Activated naive CD4-positive, alpha-beta T cell treated with anti-CD3 and anti-CD28 coated beads, Interleukin-2, amount 10 ng/mL, durations not matched to agents 7 days and 5 days (primary cell): Measurements from ENCODE around the gene HMGCL.
"Not testable (repeated sequence)": the region's sequence is repeated elsewhere in the genome, so short reads cannot be mapped to it uniquely, and the experiment has no call there.

Experiments used
- CTCF ChIA-PET: fragments of 350-600 bp; sonication (Branson Sonifier 250); formaldehyde crosslinking; loops from one replicate; lab custom pipeline; 2021; ENCODE audit warnings: antibody characterized with exemption; lab: Charles Lee
- DNase-seq: peaks from one replicate; pipeline ENCODE4 v3.0.0-alpha.2; 2020
- H3K27ac Mint-ChIP-seq: one replicate; pipeline ENCODE4 v1.8.0; 2021; ENCODE audit warnings: mild to moderate bottlenecking, moderate library complexity, mixed read lengths
- H3K27me3 Mint-ChIP-seq: one replicate; pipeline ENCODE4 v1.8.0; 2021; ENCODE audit warnings: mild to moderate bottlenecking, mixed read lengths
- H3K36me3 Mint-ChIP-seq: one replicate; pipeline ENCODE4 v1.8.0; 2021; ENCODE audit warnings: mixed read lengths
- H3K4me1 Mint-ChIP-seq: one replicate; pipeline ENCODE4 v1.8.0; 2021; ENCODE audit warnings: mixed read lengths
- H3K4me3 Mint-ChIP-seq: one replicate; pipeline ENCODE4 v1.8.0; 2021; ENCODE audit warnings: mild to moderate bottlenecking, moderate library complexity, mixed read lengths
- H3K9me3 Mint-ChIP-seq: one replicate; pipeline ENCODE4 v1.8.0; 2021; ENCODE audit warnings: mixed read lengths

HMGCL gene

DNA sequence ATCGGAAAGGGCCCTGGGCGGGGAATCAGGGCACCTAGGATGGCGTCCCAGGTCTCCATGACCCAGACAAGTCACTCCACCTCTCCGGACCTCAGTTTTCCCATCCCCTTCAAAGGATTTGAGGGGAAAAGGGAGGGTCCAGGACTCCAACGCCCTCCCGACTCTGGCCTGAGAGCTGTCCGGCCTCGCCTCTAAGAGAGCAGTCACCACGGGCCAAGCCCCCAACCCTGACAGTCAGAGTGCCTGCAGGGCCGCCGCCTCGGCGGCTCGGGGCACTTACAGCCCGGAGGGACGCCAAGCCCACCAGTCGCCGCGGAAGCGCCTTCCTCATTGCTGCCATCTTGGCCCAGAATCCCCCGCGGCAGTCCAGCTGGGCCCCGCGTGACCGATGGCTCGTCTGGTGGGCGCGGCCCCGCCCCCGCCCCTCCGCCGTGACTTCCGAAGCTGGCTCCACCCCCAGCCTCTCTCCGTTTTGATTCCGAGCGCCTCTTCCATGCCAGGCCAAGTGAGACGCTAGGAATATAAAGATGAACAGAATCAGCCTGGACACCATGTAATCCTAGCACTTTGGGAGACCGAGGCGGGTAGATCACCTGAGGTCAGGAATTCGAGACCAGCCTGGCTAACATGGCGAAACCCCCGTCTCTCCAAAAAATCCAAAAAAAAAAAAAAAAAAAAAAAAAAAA lies at the start of gene HMGCL:
Gene HMGCL, minus strand, starts transcription at position 354 of the 686 bp plus-strand sequence. Its CDS starts 14 bp downstream, at position 340.
- Mint-ChIP-seq H3K9me3 (no peaks in the 10 kb centered on the region), H3K4me3 (peak within 1 kb of the TSS; percentile 95), H3K36me3 (peaks cover 14% of the 10 kb centered on the region), H3K27ac (peak within 1 kb of the TSS; percentile 91), H3K27me3 (peaks cover 4% of the 10 kb centered on the region), H3K4me1 (peaks cover 25% of the 10 kb centered on the region)
- peak; percentile 94 for DNase-seq
- CTCF ChIA-PET: interaction anchor here (0.8 to 4.5 kb wide), 4 partner anchors 14 to 91 kb away, joined by 3 to 26 read pairs (median 3); no protein-coding TSS in a partner anchor

DNA sequence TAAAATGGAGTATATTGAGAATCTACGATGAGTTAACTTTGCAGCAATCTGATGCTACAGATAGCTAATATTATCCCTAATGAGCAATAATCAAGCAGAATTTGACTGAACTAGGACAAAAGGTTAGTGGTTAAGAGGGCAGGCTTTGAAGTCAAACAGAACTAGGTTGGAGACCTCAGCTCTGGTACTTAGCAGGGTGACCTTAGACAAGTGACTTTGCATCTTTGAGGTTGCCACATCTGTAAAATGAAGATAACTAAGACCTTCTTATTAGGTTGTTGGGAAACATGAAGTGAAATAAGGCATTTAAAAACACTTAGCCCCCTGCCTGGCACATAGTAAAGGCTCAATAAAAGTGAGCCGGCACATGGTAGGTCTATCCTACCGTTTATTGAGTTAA lies 47.2 kb upstream of the HMGCL start:
- DNase-seq: no peak

DNA sequence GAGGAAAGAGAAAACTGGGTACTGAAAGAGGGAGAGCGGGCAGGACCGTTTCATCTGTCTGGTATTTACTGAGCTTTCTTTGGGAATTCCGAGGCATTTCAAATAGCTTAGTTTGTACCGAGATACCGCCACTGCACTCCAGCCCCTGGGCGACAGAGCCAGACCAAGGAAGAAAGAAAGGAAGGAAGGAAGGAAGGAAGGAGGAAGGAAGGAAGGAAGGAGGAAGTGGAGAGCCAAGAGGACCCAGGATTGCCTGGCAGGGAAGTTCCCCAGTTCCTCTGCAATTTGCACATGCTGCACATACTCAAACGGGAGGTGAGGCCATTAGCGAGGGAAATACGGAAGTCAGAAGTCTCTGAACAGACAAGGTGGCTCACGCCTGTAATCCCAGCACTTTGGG lies 43.8 kb upstream of the HMGCL start:
- Mint-ChIP-seq H3K36me3 (peaks cover 2% of the 10 kb centered on the region), H3K4me3 (peak overlapping the region; percentile 70), H3K9me3 (no peaks in the 10 kb centered on the region), H3K4me1 (peaks cover 26% of the 10 kb centered on the region), H3K27me3 (peaks cover 20% of the 10 kb centered on the region), H3K27ac (no peak overlapping the region)
- CTCF ChIA-PET: interaction anchor here (1.1 to 1.4 kb wide), 4 partner anchors 25 to 98 kb away, joined by 4 to 8 read pairs (median 4); no protein-coding TSS in a partner anchor
- DNase-seq: no peak

More for the DNA sequence above, 47.2 kb upstream of the HMGCL start:
- Mint-ChIP-seq H3K4me1 (peaks cover 11% of the 10 kb centered on the region), H3K27me3 (peaks cover 35% of the 10 kb centered on the region), H3K4me3 (no peak overlapping the region), H3K27ac (no peak overlapping the region), H3K9me3 (peaks cover 5% of the 10 kb centered on the region), H3K36me3 (peaks cover 2% of the 10 kb centered on the region)
- CTCF ChIA-PET: no interaction called here

DNA sequence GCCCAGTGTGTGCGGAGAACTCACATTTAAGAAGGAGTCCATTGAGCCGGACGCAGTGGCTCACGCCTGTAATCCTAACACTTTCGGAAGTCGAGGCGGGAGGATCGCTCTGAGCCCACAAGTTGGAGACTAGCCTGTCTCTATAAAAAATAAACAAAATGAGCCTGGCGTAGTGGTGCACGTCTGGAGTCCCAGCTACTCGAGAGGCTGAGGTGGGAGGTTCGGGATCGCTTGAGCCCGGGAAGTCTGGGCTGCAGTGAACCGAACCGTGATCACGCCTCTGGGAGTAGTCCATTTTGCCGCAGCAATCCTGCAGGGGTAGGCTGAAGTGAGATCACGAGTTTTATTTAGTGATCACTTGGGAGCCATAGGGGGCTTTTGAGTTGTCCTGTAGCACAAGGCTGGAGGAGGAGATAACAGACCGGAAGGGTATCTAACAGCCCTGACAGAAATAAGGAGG lies 43.4 kb upstream of the HMGCL start:
- no peak for DNase-seq
- Mint-ChIP-seq H3K4me1 (peaks cover 26% of the 10 kb centered on the region), H3K27ac (peak overlapping the region; percentile 12), H3K9me3 (no peaks in the 10 kb centered on the region), H3K4me3 (peak overlapping the region; percentile 70), H3K27me3 (peaks cover 20% of the 10 kb centered on the region), H3K36me3 (peaks cover 2% of the 10 kb centered on the region)
- CTCF ChIA-PET: interaction anchor here (1.1 to 1.3 kb wide), 3 partner anchors 25 to 58 kb away, joined by 4 to 8 read pairs (median 4); no protein-coding TSS in a partner anchor

DNA sequence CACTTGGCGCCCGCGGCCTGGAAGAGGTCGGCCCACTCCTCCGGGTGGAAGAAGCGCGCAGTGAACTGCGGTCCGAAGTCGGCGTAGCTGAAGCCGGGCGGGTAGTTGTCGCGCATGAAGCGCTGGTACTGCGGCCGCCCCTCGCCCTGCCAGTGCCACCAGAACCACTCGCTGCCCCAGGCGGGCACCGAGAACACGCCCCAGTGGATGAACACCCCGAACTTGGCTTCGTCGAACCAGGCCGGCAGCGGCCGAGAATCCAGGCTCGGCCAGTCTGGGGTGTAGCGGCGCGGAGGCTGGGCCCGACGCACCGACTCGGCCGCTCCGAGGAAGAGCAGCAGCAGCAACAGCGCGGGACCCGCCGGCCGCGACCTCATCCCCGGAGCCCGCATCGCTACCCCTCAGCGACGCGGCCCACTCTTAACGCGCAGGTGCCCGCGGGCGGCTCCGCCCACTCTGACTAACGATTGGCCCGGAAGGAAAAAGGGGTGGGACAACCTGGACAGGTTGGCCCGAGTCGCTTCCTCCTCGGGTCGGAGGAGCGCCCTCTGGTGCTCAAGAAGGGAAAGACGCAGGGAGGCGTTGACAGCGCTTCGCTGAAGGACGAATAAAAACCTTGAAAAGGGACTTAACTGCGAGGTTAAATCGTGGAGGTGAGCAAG lies 42.8 kb upstream of the HMGCL start, which contains the start of gene FUCA1:
Gene FUCA1, minus strand, starts transcription at position 396 of the 662 bp plus-strand sequence. Its CDS starts 4 bp downstream, at position 392.
- H3K9me3 Mint-ChIP-seq: no peaks in the 10 kb centered on the region
- CTCF ChIA-PET: interaction anchor here (0.8 to 1.3 kb wide), 4 partner anchors 24 to 96 kb away, joined by 3 to 8 read pairs (median 4); no protein-coding TSS in a partner anchor
- H3K4me3 Mint-ChIP-seq: peak within 1 kb of the TSS; percentile 70
- H3K4me1 Mint-ChIP-seq: peaks cover 26% of the 10 kb centered on the region
- peak; percentile 97 for DNase-seq
- peaks cover 2% of the 10 kb centered on the region for H3K36me3 Mint-ChIP-seq
- peak within 1 kb of the TSS; percentile 12 for H3K27ac Mint-ChIP-seq
- H3K27me3 Mint-ChIP-seq: peaks cover 20% of the 10 kb centered on the region

DNA sequence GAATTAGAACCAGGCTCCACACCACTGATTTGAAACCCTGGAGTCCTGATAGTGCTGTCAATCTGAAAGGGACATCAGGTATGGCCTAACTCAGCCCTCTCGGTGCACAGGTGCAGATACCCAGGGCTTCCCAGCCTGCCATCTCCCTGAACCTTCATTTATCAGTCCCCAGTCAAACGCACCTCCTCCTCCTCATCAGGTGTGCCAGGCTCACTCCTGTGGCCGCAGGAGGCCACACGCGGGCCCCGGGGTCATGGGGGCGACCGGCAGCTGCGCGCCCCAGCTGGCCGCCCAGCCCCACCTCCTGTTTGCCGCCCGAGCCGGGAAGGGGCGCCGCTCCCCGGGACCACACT lies 42.3 kb upstream of the HMGCL start:
- peaks cover 20% of the 10 kb centered on the region for H3K27me3 Mint-ChIP-seq
- CTCF ChIA-PET: interaction anchor here (0.8 to 1.0 kb wide), 2 partner anchors 58 to 95 kb away, joined by 3 read pairs; no protein-coding TSS in a partner anchor
- H3K4me3 Mint-ChIP-seq: peak overlapping the region; percentile 70
- H3K9me3 Mint-ChIP-seq: no peaks in the 10 kb centered on the region
- no peak for DNase-seq
- peaks cover 26% of the 10 kb centered on the region for H3K4me1 Mint-ChIP-seq
- peaks cover 2% of the 10 kb centered on the region for H3K36me3 Mint-ChIP-seq
- H3K27ac Mint-ChIP-seq: peak overlapping the region; percentile 7

DNA sequence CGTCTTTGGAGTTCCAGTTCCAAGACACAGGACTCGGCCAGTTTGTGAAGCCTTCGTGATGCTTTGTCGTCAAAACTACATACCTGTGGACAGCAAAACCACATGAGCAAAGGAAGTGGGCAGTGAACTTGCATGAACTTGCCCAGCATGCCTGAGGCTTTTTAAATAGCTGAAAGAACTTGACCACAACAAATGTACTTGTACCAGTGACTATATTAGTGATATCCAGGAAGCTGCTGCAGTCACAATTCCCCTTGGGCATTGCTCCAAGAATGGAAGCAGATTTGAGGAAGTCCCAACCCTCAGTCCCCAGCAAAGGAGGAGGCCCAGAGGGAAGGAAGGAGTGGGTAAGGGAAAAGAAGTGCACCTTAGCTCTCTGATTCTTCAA lies 40.3 kb upstream of the HMGCL start:
- Mint-ChIP-seq H3K4me1 (peaks cover 26% of the 10 kb centered on the region), H3K36me3 (peaks cover 2% of the 10 kb centered on the region), H3K4me3 (no peak overlapping the region), H3K27ac (no peak overlapping the region), H3K27me3 (peaks cover 15% of the 10 kb centered on the region), H3K9me3 (no peaks in the 10 kb centered on the region)
- DNase-seq: no peak
- CTCF ChIA-PET: interaction anchor here (1.0 to 1.3 kb wide), 3 partner anchors 54 to 285 kb away, joined by 3 to 6 read pairs (median 3); no protein-coding TSS in a partner anchor

DNA sequence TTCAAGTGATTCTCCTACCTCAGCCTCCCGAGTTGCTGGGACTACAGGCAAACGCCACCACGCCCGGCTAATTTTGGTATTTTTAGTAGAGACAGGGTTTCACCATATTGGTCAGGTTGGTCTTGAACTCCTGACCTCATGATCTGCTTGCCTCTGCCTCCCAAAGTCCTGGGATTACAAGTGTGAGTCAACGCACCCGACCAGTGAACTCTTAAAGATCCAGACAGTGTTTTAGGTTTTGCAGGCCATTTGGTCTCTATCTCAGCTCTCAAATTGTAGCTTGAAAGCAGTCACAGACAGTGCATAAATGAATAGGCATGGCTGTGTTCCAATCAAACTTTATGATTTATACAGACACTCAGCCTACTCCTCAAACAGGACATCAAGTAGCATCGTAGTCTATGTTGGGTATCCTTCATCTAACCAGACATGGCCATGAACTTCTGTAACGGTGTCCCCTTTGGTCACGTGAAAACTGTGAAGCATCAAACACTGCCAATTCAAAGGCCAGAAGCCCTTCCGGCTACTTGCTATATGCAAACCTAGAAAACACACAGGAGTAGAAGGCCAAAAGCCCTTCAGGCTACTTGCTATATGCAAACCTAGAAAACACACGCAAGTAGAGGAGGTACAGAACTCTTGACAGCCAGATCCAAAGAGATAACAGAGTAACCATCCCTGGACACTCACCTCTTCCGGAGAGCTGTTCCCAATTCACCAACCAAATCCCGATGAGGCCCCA lies 39.7 kb upstream of the HMGCL start:
- Mint-ChIP-seq H3K36me3 (peaks cover 2% of the 10 kb centered on the region), H3K4me1 (peaks cover 26% of the 10 kb centered on the region), H3K4me3 (no peak overlapping the region), H3K27ac (no peak overlapping the region), H3K27me3 (peaks cover 15% of the 10 kb centered on the region), H3K9me3 (no peaks in the 10 kb centered on the region)
- no peak for DNase-seq
- CTCF ChIA-PET: interaction anchor here (0.6 to 1.3 kb wide), 4 partner anchors 13 to 285 kb away, joined by 3 to 6 read pairs (median 4); no protein-coding TSS in a partner anchor

DNA sequence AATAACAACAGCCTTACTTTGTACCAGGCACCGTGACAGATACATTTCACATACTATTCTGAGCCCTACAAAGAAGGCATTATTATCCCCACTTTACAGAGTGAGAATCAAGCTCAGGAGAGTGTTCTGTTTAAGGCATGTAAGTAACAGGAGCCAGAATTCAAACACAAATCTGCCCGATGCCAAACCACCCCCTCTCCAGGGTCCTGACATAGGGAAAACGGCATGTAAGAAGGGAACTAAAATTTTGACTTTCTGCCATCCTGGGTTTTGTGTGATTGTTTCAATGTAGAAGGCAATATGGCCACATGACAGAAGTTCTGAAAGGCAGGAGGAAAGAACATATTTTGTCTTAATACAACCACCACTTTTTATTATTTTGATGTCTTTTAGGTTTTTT lies 37.4 kb upstream of the HMGCL start:
- CTCF ChIA-PET: no interaction called here
- Mint-ChIP-seq H3K27me3 (peaks cover 2% of the 10 kb centered on the region), H3K4me3 (no peak overlapping the region), H3K36me3 (peaks cover 4% of the 10 kb centered on the region), H3K4me1 (peaks cover 16% of the 10 kb centered on the region), H3K9me3 (no peaks in the 10 kb centered on the region), H3K27ac (no peak overlapping the region)
- no peak for DNase-seq

DNA sequence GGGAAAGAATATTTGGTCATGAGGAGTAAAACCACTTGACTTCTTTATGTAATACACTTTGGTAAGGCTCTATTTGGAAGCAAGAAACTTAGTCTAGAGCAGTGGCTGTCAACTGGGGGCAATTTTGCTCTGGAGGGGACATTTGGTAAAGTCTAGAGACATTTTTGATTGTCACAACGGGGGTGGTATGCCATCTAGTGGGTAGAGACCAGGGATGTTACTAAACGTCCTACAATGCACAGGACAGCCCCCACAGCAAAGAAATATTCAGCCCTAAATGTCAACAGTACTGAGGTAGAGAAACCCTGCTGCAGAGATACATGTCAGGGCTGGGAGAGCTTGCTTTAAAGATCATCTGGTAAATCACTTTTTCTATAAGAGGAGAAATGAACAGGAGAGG lies 29.3 kb upstream of the HMGCL start:
- Mint-ChIP-seq H3K4me3 (no peak overlapping the region), H3K27ac (no peak overlapping the region), H3K9me3 (no peaks in the 10 kb centered on the region), H3K36me3 (peaks cover 4% of the 10 kb centered on the region), H3K27me3 (no peaks in the 10 kb centered on the region), H3K4me1 (no peaks in the 10 kb centered on the region)
- peak; percentile 27 for DNase-seq
- CTCF ChIA-PET: interaction anchor here (0.8 to 2.8 kb wide), 5 partner anchors 9 to 83 kb away, joined by 3 to 21 read pairs (median 3); no protein-coding TSS in a partner anchor

DNA sequence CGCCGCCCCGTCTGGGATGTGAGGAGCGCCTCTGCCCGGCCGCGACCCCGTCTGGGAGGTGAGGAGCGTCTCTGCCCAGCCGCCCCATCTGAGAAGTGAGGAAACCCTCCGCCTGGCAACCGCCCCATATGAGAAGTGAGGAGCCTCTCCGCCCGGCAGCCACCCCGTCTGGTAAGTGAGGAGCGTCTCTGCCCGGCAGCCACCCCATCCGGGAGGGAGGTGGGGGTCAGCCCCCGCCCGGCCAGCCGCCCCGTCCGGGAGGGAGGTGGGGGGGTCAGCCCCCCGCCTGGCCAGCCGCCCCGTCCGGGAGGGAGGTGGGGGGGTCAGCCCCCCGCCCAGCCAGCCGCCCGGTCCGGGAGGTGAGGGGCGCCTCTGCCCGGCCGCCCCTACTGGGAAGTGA lies 27.9 kb upstream of the HMGCL start:
- DNase-seq, CTCF ChIA-PET, H3K4me3 Mint-ChIP-seq, H3K27me3 Mint-ChIP-seq, H3K36me3 Mint-ChIP-seq, H3K9me3 Mint-ChIP-seq, H3K4me1 Mint-ChIP-seq, H3K27ac Mint-ChIP-seq: not testable (repeated sequence)

DNA sequence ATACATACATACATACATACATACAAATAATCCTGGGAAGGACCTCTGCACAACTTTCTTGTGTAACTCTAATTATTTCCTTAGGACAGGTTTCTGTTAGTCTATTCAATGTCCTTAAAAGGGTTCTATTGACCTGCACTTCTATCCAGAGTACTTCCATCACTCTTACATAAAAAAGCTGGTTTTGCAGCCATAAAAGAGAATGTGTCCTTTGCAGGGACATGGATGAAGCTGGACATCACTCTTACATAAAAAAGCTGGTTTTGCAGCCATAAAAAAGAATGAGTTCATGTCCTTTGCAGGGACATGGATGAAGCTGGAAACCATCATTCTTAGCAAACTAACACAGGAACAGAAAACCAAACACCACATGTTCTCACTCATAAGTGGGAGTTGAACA lies 26.2 kb upstream of the HMGCL start:
- H3K27ac Mint-ChIP-seq, H3K9me3 Mint-ChIP-seq, DNase-seq, H3K27me3 Mint-ChIP-seq, H3K4me1 Mint-ChIP-seq, H3K4me3 Mint-ChIP-seq: not testable (repeated sequence)
- H3K36me3 Mint-ChIP-seq: peaks cover 20% of the 10 kb centered on the region
- CTCF ChIA-PET: interaction anchor here (0.5 kb wide), 1 partner anchor 972 kb away, joined by 3 read pairs; no protein-coding TSS in a partner anchor

DNA sequence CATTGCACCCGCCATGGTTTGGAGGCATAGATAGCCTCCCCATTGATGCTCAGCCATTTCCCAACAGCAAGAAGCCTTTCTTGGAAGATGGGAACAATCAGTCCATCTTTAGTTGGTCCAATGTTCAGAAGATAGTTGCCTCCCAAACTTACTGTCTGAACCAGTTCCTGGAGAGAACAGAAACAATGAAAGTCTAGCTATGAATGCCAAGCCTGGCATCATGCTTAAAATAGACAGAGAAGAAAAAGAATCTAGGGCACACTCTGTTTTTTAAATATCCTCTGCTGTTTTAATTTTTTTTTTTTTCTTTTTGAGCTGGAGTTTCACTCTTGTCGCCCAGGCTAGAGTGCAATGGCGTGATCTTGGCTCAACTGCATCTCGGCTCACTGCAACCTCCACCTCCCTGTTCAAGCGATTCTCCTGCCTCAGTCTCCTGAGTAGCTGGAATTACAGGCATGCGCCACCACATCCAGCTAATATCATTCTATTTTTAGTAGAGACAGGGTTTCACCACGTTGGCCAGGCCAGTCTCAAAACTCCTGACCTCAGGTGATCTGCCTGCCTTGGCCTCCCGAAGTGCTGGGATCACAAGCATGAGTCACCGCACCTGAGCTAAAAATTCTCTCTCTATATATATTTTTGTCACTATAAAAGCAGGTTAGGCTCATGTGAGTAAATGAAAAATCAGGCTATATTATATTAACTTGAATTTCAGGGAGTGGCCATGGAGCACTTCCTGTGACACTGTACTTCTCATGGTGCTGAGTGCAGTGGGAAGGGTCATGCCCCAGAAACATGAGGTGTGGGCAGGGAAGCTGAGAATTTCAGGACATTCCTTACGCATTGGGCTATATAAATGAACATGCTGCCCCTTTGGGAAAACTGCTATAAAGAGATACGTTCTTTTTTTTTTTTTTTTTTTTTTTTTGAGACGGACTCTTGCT lies 23.7 kb upstream of the HMGCL start:
- Mint-ChIP-seq H3K36me3 (peaks cover 25% of the 10 kb centered on the region), H3K27me3 (no peaks in the 10 kb centered on the region), H3K9me3 (no peaks in the 10 kb centered on the region), H3K4me3 (no peak overlapping the region), H3K4me1 (no peaks in the 10 kb centered on the region), H3K27ac (no peak overlapping the region)
- DNase-seq: no peak
- CTCF ChIA-PET: no interaction called here
